MM.1S (cell line): Measurements from ENCODE around the gene ST3GAL3.

ENCODE experiments used
- DNase-seq: peaks from one replicate; pipeline ENCODE4 v3.0.0-alpha.2; 2015
- H2AFZ ChIP-seq: fragments of 300-600 bp; sonication (generic); 2 replicates; pipeline ENCODE4 v1.6.0; 2016; ENCODE audit warnings: antibody characterized with exemption, low read length
- H3F3A ChIP-seq: fragments of 300-600 bp; sonication (generic); 2 replicates; pipeline ENCODE4 v1.6.1; 2016; ENCODE audit warnings: mild to moderate bottlenecking, antibody characterized with exemption, low read length, moderate library complexity, mixed read lengths; ENCODE audit not compliant: insufficient read depth
- H3K27ac ChIP-seq: fragments of 300-600 bp; sonication (generic); 2 replicates; pipeline ENCODE4 v1.5.1; 2016; ENCODE audit warnings: mild to moderate bottlenecking, low read length
- H3K27me3 ChIP-seq: fragments of 300-600 bp; sonication (generic); replicated peaks from 2 replicates; pipeline ENCODE4 v1.6.0; 2016; ENCODE audit warnings: low read length; ENCODE audit not compliant: insufficient read depth
- H3K36me3 ChIP-seq: fragments of 300-600 bp; sonication (generic); replicated peaks from 2 replicates; pipeline ENCODE4 v1.6.1; 2016; ENCODE audit warnings: mild to moderate bottlenecking, low read length, mixed read lengths; ENCODE audit not compliant: insufficient read depth
- H3K4me1 ChIP-seq: fragments of 300-600 bp; sonication (generic); 2 replicates; pipeline ENCODE4 v1.6.1; 2016; ENCODE audit warnings: low read length, mixed read lengths
- H3K4me2 ChIP-seq: fragments of 300-600 bp; sonication (generic); 2 replicates; pipeline ENCODE4 v1.6.0; 2016; ENCODE audit warnings: low read depth, low read length
- H3K4me3 ChIP-seq: fragments of 300-600 bp; sonication (generic); 2 replicates; pipeline ENCODE4 v1.5.1; 2016; ENCODE audit warnings: low read length, mixed read lengths
- H3K79me2 ChIP-seq: fragments of 300-600 bp; sonication (generic); 2 replicates; pipeline ENCODE4 v1.6.1; 2016; ENCODE audit warnings: mixed run types, low read length, mixed read lengths
- H3K9ac ChIP-seq: fragments of 300-600 bp; sonication (generic); 2 replicates; pipeline ENCODE4 v1.6.1; 2016; ENCODE audit warnings: low read length, mixed read lengths
- H3K9me2 ChIP-seq: fragments of 300-600 bp; sonication (generic); replicated peaks from 2 replicates; pipeline ENCODE4 v1.6.1; 2016; ENCODE audit warnings: mild to moderate bottlenecking, low read length, mixed read lengths; ENCODE audit not compliant: insufficient read depth
- H3K9me3 ChIP-seq: fragments of 300-600 bp; sonication (generic); replicated peaks from 2 replicates; pipeline ENCODE4 v1.6.1; 2016; ENCODE audit warnings: mild to moderate bottlenecking, low read length, mixed read lengths; ENCODE audit not compliant: insufficient read depth
- H4K20me1 ChIP-seq: fragments of 300-600 bp; sonication (generic); 2 replicates; pipeline ENCODE4 v1.6.1; 2016; ENCODE audit warnings: mild to moderate bottlenecking, low read length, moderate library complexity, mixed read lengths; ENCODE audit not compliant: insufficient read depth
- EZH2 ChIP-seq: fragments of 300-600 bp; sonication (generic); optimal IDR thresholded peaks from 2 replicates; pipeline ENCODE3; 2017; ENCODE audit warnings: low read depth, mild to moderate bottlenecking, antibody characterized with exemption, low read length, mixed read lengths
- EZH2phosphoT487 ChIP-seq: fragments of 300-600 bp; sonication (generic); IDR thresholded peaks from 2 replicates; pipeline ENCODE4 v1.6.1; 2018; ENCODE audit warnings: antibody characterized with exemption, low read length
- TF ChIP-seq, protein P1 (sequence below): fragments of 300-600 bp; sonication (generic); IDR thresholded peaks from 2 replicates; pipeline ENCODE4 v1.5.1; 2016; ENCODE audit warnings: antibody characterized with exemption, low read length, mixed read lengths

Gene ST3GAL3, protein sequence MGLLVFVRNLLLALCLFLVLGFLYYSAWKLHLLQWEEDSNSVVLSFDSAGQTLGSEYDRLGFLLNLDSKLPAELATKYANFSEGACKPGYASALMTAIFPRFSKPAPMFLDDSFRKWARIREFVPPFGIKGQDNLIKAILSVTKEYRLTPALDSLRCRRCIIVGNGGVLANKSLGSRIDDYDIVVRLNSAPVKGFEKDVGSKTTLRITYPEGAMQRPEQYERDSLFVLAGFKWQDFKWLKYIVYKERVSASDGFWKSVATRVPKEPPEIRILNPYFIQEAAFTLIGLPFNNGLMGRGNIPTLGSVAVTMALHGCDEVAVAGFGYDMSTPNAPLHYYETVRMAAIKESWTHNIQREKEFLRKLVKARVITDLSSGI

DNA sequence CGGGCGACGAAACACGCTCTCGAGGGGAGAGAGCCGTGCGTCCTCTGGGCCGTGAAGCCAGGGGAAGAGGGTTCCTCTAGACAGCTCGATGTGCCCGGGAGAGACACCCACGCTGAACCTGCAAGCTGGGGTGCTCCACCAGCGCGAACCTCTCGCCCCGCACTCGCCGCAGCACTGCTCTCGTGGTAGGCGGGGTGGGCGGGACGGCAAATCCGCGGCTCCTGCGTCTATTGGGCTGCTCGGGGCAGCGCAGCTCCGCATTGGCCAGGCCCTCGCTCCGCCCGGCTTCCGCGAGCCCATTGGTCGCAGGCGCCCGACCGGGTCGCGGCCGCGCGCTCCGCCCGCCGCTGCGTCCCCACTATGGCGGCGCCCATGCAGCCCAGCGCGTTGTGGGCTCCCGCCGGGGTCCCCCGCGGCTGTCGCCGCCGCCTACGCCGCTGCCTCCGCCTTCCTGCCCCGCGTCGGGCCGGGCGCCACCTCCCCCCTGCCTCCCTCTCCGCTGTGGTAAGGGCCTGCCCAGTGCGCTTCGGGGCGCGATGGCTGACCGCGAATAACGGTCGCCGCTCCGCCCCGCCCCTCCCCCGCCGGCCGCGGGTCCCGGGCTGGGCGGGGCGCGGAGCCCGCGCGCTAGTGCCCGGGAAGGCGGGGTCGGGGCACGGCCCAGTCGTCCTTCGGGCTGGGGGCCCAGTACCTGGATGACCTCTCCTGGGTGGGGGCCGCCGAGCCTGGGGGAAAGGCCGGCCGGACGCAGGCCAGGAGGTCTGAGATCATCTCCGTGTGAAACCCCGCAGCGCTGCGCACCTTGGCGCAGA lies at the start of gene ST3GAL3:
TSS of gene ST3GAL3 (plus strand) at position 347 of the 812 bp plus-strand sequence. CDS start 28,727 bp downstream, outside the sequence.
- no peaks in the 10 kb centered on the region for H3K9me2 ChIP-seq
- peak; percentile 97 for DNase-seq
- H3K27me3 ChIP-seq: no peaks in the 10 kb centered on the region
- peaks cover 36% of the 10 kb centered on the region for H3K4me1 ChIP-seq
- H3K79me2 ChIP-seq: peaks cover 17% of the 10 kb centered on the region
- peak within 1 kb of the TSS; percentile 96 for H2AFZ ChIP-seq
- H3F3A ChIP-seq: peaks cover 23% of the 10 kb centered on the region
- TF ChIP-seq EZH2phosphoT487 (no peak), EZH2 (no peak)
- TF ChIP-seq, protein P1, sequence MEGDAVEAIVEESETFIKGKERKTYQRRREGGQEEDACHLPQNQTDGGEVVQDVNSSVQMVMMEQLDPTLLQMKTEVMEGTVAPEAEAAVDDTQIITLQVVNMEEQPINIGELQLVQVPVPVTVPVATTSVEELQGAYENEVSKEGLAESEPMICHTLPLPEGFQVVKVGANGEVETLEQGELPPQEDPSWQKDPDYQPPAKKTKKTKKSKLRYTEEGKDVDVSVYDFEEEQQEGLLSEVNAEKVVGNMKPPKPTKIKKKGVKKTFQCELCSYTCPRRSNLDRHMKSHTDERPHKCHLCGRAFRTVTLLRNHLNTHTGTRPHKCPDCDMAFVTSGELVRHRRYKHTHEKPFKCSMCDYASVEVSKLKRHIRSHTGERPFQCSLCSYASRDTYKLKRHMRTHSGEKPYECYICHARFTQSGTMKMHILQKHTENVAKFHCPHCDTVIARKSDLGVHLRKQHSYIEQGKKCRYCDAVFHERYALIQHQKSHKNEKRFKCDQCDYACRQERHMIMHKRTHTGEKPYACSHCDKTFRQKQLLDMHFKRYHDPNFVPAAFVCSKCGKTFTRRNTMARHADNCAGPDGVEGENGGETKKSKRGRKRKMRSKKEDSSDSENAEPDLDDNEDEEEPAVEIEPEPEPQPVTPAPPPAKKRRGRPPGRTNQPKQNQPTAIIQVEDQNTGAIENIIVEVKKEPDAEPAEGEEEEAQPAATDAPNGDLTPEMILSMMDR: no peak
- H3K27ac ChIP-seq: peak within 1 kb of the TSS; percentile 2; the same call in 1 of the 2 replicates
- H3K4me3 ChIP-seq: peak within 1 kb of the TSS; percentile 98
- no peaks in the 10 kb centered on the region for H4K20me1 ChIP-seq
- no peaks in the 10 kb centered on the region for H3K9me3 ChIP-seq
- peak within 1 kb of the TSS; percentile 90 for H3K4me2 ChIP-seq
- no peaks in the 10 kb centered on the region for H3K36me3 ChIP-seq
- H3K9ac ChIP-seq: peak within 1 kb of the TSS; percentile 56

DNA sequence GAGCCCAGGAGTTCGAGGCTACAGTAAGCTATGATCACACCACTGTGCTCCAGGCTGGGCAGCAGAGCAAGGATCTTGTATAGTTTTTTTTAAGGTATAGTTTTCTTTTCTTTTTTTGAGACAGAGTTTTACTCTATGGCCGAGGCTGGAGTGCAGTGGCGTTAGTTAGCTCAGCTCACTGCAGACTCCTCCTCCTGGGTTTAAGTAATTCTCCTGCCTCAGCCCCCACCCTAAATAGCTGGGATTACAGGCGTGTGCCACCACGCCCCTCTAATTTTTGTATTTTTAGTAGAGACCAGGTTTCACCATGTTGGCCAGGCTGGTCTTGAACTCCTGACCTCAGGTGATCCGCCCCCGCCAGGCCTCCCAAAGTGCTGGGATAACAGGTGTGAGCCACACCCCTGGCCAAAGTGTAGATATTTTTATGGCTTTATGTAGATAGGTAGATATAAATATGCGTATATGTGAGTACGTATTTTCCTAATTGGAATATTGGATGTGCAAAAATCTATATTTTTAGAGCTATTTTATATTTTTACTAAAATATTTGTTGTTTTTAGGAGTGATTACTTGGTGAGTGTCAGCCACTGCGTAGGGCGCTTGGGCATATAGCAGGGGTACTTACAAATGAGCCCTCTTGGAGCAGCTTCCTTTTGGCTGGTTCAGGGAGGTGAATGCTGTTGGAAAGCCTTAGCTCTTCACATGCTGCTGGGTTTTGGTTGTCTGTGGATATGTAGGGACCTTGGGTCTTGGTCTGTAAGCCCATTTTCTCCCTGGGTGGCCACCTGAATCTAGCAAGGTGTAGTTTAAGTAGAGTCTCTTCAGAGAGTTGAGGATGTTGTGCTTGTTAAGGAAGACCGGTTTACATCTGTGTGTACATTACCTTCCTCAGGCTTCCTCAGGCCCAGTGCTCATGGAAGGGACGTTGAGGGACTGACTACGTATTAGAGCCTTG lies 47.8 kb upstream of the ST3GAL3 start:
- Histone ChIP-seq H2AFZ (no peak overlapping the region), H3K4me2 (no peak overlapping the region), H3K27ac (no peak overlapping the region), H3F3A (no peaks in the 10 kb centered on the region), H3K27me3 (no peaks in the 10 kb centered on the region), H3K36me3 (peaks cover 11% of the 10 kb centered on the region), H4K20me1 (no peaks in the 10 kb centered on the region), H3K9me3 (no peaks in the 10 kb centered on the region), H3K79me2 (0 out of 2 replicates have a peak, but pooled peaks cover 8% of the 10 kb centered on the region), H3K9me2 (no peaks in the 10 kb centered on the region), H3K4me3 (no peak overlapping the region), H3K9ac (no peak overlapping the region), H3K4me1 (peaks cover 5% of the 10 kb centered on the region; the same call in 1 of the 2 replicates)
- no peak for TF ChIP-seq EZH2phosphoT487
- TF ChIP-seq, protein P1: no peak
- DNase-seq: no peak

DNA sequence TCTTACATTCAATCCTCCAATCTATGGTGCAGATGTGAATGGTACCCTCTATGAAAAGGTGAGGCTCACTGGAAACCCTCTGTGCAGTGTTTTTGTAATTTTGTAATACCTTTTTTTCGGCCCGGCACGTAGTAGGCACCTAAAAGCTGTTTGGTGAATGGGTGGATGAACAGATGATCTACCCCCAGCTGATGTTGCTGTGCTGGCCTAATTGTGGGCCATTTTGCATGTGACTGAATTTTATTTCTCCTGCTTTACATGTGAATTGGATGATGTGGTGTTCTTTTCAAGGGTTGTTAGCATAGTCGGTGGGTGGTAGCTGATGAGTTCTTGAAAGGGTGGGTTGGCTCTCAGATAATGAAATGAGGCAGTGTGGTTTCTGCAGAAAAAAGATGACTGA lies 47.0 kb upstream of the ST3GAL3 start:
- Histone ChIP-seq H3F3A (no peaks in the 10 kb centered on the region), H3K27me3 (no peaks in the 10 kb centered on the region), H3K79me2 (no peaks in the 10 kb centered on the region), H3K36me3 (peaks cover 11% of the 10 kb centered on the region), H3K4me3 (no peak overlapping the region), H3K9ac (no peak overlapping the region), H4K20me1 (no peaks in the 10 kb centered on the region), H2AFZ (no peak overlapping the region), H3K27ac (no peak overlapping the region), H3K4me1 (peaks cover 5% of the 10 kb centered on the region; the same call in 1 of the 2 replicates), H3K4me2 (no peak overlapping the region), H3K9me3 (no peaks in the 10 kb centered on the region), H3K9me2 (no peaks in the 10 kb centered on the region)
- DNase-seq: no peak
- no peak for TF ChIP-seq EZH2
